Activated CD4-positive, alpha-beta T cell treated with anti-CD3 and anti-CD28 coated beads for 1 hour (primary cell): ENCODE data around the gene CYB5B.

Experiments
- DNase-seq: peaks from one replicate; pipeline ENCODE4 v3.0.0-alpha.2; 2020

The CYB5B gene

GRCh38 chr16:69490707-69491324, 66.4 kb downstream of the CYB5B start:
- DNase-seq, result no peak

GRCh38 chr16:69494991-69495392, 70.6 kb downstream of the CYB5B start:
- no peak for DNase-seq

- DNase-seq, result no peak
Measured at GRCh38 chr16:69495821-69496220, 71.4 kb downstream of the CYB5B start.

GRCh38 chr16:69496376-69496775, 72.0 kb downstream of the CYB5B start:
- DNase-seq, result no peak

- DNase-seq, result no peak
Measured at GRCh38 chr16:69496896-69497295, 72.5 kb downstream of the CYB5B start.

- no peak for DNase-seq
Measured at GRCh38 chr16:69497876-69498596, 73.6 kb downstream of the CYB5B start.

- DNase-seq, result no peak
Measured at GRCh38 chr16:69498926-69499325, 74.5 kb downstream of the CYB5B start.

- DNase-seq, result no peak
Measured at GRCh38 chr16:69499541-69500230, 75.3 kb downstream of the CYB5B start.

GRCh38 chr16:69500496-69500895, 76.1 kb downstream of the CYB5B start:
- no peak for DNase-seq

GRCh38 chr16:69501956-69502745, 77.7 kb downstream of the CYB5B start:
- no peak for DNase-seq

- DNase-seq, result no peak
Measured at GRCh38 chr16:69503244-69503643, 78.8 kb downstream of the CYB5B start.

- DNase-seq, result no peak
Measured at GRCh38 chr16:69508033-69508755, 83.8 kb downstream of the CYB5B start.

GRCh38 chr16:69509125-69509524, 84.7 kb downstream of the CYB5B start:
- no peak for DNase-seq

GRCh38 chr16:69511651-69512050, 87.2 kb downstream of the CYB5B start:
- no peak for DNase-seq

GRCh38 chr16:69513180-69513966, 89.0 kb downstream of the CYB5B start:
- DNase-seq, result no peak

- DNase-seq, result no peak
Measured at GRCh38 chr16:69514356-69514755, 89.9 kb downstream of the CYB5B start.
